ENCODE measurements around the gene MYMK.

Gene MYMK

DNA sequence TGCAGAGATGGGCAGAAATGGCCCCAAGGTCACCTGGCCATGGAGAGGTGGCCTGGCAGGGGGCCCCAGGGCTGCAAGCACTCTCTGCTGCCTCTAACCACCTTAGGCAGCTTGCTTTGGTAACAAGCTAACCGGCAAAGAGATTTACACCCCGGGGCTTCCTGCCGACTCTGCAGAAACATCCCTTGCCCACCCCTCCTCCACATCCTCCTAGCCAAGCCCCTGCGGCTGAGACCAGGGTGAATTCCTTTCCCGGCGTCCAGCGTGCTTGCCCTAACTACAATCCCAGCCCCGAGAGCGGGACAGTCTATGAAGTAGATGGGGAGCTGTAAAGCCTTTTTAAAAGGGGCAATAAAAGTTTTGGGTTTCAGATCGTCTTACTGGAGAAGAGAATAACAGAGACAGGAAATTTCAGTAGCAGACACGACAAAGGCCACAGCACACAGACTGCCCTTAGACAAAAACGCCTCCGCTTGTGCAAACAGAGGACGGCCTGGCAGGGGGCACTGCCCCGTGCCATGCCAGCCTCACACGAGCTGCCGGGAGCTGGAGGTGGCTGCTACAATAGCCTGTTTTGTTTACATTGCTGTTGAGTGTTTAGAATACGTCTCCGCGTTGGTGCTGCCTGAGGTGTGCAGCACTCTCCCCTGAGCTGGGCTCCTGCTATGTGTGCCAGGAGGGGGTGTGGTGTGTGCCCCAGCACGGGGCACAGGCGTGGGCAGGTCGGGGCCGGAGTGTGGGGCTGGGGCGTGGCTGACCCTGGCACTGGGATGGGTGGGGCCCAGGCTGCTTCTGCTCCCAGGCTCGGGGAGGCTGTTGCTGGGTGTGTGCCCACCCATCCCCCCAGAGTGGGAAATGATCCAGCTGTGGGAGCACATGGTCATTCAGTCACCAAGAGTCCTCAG is 15.3 kb downstream of the MYMK start:
- DNase-seq = peak in 5 of 10 donors; percentile 55 to 89 (median 64)
- intact Hi-C loops (cut with DNase I) = no loop called here

DNA sequence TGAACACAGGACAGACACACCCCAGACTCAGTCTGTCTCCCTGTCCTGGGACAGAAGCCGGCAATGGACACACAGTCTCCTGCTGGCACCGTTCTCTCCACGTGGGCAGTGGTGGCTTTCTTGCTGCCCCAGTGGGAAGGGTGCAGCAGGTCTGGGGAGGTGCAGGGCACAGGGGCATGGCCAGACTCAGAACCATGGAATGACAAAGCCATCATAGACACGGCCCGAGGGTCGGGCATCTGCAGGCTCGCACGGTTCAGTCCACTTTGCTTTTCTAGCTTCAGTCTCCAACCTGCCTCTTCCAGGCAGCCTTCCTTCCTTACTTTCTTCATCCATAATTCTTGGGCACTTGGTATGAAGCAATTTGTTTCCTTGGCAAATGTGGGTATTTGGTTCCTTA is 16.7 kb downstream of the MYMK start:
- DNase-seq = peak in 3 of 10 donors; percentile 20 to 76 (median 50)

GRCh38 chr9:133507246-133507965 is 17.4 kb downstream of the MYMK start:
- intact Hi-C loops (cut with DNase I) = no loop called here
- peak in 3 of 10 donors; percentile 53 to 74 (median 62) for DNase-seq

More for the DNA sequence above, 16.7 kb downstream of the MYMK start:
- intact Hi-C loops (cut with DNase I) = no loop called here

GRCh38 chr9:133506653-133507038 is 18.1 kb downstream of the MYMK start:
- intact Hi-C loops (cut with DNase I) = no loop called here
- peak in 3 of 10 donors; percentile 64 to 69 (median 67) for DNase-seq

GRCh38 chr9:133505901-133506652 is 18.7 kb downstream of the MYMK start:
- intact Hi-C loops (cut with DNase I) = no loop called here
- DNase-seq = peak in 4 of 10 donors; percentile 3 to 67 (median 53)

DNA sequence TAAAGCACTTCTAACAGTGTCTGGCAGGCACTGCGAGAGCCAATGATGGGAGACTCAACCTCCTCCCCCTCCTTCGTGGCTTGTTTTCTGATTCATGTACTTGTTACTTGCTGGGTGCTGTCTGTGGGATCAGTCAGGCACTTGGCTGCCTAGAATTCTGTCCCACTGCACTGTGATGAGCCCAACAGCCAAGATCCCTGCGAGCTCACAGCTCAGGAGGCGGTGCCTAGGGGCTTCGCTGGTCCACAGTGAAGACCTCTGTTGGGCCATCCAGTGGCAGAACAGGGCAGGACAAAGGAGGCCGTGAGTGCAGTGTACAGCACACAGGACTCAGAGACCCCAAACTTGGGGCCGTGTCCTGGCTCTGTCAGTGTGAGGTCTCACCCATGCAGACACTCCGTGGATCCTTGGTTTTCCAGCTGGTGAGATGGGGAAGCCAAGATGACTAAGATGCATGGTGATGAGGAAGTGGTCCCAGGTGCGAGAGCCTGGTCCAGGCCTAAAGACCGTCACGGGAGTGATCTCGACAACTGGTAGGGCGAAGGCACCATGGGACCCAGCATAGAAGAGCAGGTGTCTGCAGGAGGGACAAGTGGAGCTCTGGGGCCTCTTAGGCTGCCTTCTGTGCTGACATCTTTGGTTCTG is 19.5 kb downstream of the MYMK start:
- DNase-seq = peak in 3 of 10 donors; percentile 12 to 31 (median 20)
- intact Hi-C loops (cut with DNase I) = no loop called here

DNA sequence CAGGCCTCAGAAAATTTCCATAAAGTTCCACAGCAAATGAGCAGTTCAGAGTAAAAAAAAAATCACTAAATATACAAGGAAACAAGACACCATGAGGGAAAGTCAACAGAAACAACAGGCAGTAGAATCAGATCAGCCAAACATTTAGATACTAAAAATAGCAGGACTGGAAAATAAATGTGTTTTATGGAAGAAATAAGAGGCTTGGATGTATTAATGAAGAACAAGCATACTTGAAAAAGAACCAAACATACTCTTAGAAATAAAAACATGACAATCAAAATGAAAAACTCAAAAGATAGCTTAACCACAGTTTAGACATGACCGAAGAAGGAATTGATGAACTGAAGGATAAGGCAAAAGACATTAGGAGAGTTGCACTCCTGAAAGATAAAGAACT is 22.6 kb downstream of the MYMK start:
- no peak for DNase-seq
- intact Hi-C loops (cut with DNase I) = no loop called here

GRCh38 chr9:133499892-133500270 is 24.9 kb downstream of the MYMK start:
- DNase-seq = peak in 2 of 10 donors; percentile 58 to 72
- intact Hi-C loops (cut with DNase I) = no loop called here

- intact Hi-C loops (cut with DNase I) = no loop called here
Measured at GRCh38 chr9:133499132-133499891, 25.4 kb downstream of the MYMK start.

GRCh38 chr9:133496861-133497842 is 27.6 kb downstream of the MYMK start:
- DNase-seq = peak in 4 of 10 donors; percentile 2 to 81 (median 52)
- intact Hi-C loops (cut with DNase I) = no loop called here

More at GRCh38 chr9:133499132-133499891, 25.4 kb downstream of the MYMK start:
- peak in 4 of 10 donors; percentile 3 to 74 (median 55) for DNase-seq

DNA sequence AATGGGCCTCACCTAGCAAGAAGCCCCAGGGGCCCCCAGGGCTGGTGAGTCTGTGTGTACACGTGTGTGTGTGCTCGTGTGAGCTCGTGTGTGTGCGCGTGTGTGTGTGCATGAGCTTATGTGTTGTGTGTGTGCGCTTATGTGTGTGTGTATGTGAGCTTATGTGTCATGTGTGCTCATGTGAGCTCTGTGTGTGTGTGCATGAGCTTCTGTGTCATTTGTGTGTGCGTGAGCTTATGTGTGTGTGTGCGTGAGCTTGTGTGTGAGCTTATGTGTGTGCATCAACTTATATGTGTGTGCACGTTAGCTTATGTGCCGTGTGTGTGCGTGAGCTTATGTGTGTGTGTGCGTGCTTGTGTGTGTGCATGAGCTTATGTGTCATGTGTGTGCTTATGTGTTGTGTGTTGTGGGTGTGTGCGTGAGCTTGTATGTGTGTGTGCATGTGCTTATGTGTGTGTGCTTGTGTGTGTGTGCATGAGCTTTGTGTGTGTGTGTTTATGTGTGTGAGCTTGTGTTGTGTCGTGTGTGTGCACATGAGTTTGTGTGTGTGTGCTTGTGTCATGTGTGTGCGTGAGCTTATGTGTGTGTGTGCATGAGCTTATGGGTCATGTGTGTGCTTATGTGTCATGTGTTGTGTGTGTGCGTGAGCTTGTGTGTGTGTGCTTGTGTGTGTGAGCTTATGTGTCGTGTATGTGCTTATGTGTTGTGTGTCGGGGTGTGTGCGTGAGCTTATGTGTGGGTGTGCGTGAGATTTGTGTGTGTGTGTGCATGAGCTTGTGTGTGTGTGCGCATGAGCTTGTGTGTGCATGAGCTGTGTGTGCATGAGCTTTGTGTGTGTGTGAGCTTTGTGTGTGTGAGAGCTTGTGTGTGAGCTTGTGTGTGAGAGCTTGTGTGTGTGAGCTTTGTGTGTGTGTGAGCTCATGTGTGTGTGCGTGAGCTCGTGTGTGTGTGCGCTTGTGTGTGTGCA is 29.1 kb downstream of the MYMK start:
- DNase-seq = peak in 2 of 10 donors; percentile 6 to 28
- intact Hi-C loops (cut with DNase I) = no loop called here

DNA sequence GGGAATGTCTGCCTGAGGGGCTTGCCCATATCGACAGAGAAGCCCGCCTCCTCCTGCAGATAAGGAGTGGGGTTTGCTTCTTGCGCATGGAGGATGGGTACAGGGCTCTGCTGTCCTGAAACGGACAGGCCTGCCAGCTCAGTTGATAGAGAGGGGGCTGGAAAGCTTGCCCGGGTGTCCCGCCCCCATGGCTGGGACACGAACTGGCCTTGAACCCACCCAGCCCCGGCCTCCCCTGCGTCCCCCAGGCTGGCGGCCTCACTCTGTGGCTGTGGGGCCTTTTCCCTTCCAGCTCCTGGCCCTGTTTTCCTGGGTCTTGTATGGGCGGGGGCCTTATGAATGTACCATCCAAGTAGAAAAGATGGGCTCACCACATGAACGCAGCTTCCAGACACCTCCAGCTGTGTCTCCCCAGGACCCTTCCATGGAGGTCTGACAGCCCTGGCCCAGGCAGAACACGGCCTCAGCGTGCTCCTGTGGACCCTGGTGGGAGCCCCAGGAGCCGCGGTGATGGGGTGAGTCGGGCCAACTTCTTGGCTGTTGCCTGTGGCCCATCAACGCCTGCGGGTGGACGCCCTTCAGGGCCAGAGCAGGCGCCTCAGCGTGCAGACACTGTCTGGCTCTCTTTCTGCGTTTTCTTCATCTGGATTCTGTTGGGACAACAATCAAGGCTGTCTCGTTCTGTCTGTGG is 30.0 kb downstream of the MYMK start:
- intact Hi-C loops (cut with DNase I) = no loop called here
- peak in 3 of 10 donors; percentile 53 to 79 (median 56) for DNase-seq

- peak in 3 of 10 donors; percentile 43 to 73 (median 62) for DNase-seq
- intact Hi-C loops (cut with DNase I) = no loop called here
Measured at GRCh38 chr9:133493845-133494540, 30.8 kb downstream of the MYMK start.

DNA sequence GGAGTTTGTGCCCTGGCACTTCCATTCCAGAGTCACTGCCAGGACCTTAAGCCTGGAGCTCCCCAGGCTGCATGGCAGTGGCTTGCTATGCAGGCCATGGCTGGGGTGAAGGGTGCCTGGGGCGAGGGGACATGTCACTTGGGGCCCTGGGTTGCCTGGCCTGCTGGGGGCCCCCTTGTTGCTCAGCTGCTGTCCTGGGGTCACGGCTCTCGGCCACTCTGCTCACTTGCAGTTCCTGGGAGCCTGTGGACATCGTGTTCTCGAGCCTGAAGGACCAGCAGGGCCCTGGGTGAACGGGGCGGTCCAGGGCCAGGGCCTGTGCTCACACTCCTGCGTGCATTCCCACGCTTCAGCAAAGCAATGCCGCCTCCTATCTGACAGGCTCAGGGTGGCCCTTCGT is 31.3 kb downstream of the MYMK start:
- peak in 3 of 10 donors; percentile 40 to 75 (median 49) for DNase-seq
- intact Hi-C loops (cut with DNase I) = no loop called here

All from posterior cingulate gyrus (tissue), 11 donors.